Progenitor cell of endocrine pancreas (in vitro differentiated cells): ENCODE results near the gene NHLH2. TPM values are rescaled to one million over a fixed set of nuclear protein-coding genes. Genes with fewer than 3 reads are reported as not detected.

Experiments used
- DNase-seq: peaks from one replicate; pipeline ENCODE4 v3.0.0; 2021; ENCODE audit warnings: low spot score; ENCODE audit not compliant: unreplicated experiment
- H3K27ac Mint-ChIP-seq: 2 replicates; pipeline ENCODE4 v1.8.0; 2021; ENCODE audit warnings: mild to moderate bottlenecking, moderate library complexity, mixed read lengths
- H3K27me3 Mint-ChIP-seq: 2 replicates; pipeline ENCODE4 v1.8.0; 2021; ENCODE audit warnings: mixed read lengths
- H3K36me3 Mint-ChIP-seq: 2 replicates; pipeline ENCODE4 v1.8.0; 2022; ENCODE audit warnings: mixed read lengths; ENCODE audit not compliant: insufficient read depth
- H3K4me1 Mint-ChIP-seq: 2 replicates; pipeline ENCODE4 v1.8.0; 2021; ENCODE audit warnings: low read depth, mixed read lengths
- H3K4me3 Mint-ChIP-seq: 2 replicates; pipeline ENCODE4 v1.8.0; 2021; ENCODE audit warnings: low read depth, mild to moderate bottlenecking, moderate library complexity, mixed read lengths
- H3K9me3 Mint-ChIP-seq: 2 replicates; pipeline ENCODE4 v1.8.0; 2021; ENCODE audit warnings: low read depth, mixed read lengths
- CTCF ChIP-seq: fragments of 200-600 bp; sonication (generic); IDR thresholded peaks from one replicate; pipeline ENCODE4 v1.5.0; 2021; ENCODE audit warnings: antibody characterized with exemption, mild to moderate bottlenecking; ENCODE audit not compliant: unreplicated experiment
- long read RNA-seq: library from polyadenylated mRNA; unstranded; transcript quantifications from one replicate; pipeline ENCODE4 v2.0.0, GENCODE V29; 2020
- total RNA-seq: library from RNA; stranded (reverse); gene quantifications from 2 replicates; pipeline ENCODE4 v1.2.1, GENCODE V29; 2021

The NHLH2 gene
- total RNA-seq: 0.20 and 0.29 TPM in 2 replicates
- long read RNA-seq: 0 reads

- TF ChIP-seq CTCF: no peak
- no peak for DNase-seq
- H3K27me3 Mint-ChIP-seq: peaks cover 63% of the 10 kb centered on the region
- no peaks in the 10 kb centered on the region for H3K9me3 Mint-ChIP-seq
- no peak within 1 kb of the TSS for H3K27ac Mint-ChIP-seq
- H3K4me3 Mint-ChIP-seq: no peak within 1 kb of the TSS
- peaks cover 5% of the 10 kb centered on the region for H3K4me1 Mint-ChIP-seq
- H3K36me3 Mint-ChIP-seq: no peaks in the 10 kb centered on the region
Observed at GRCh38 chr1:115840605-115841460, at the start of gene NHLH2. NHLH2 (minus strand) TSS chr1:115841126; CDS start chr1:115838372, 2,754 bp downstream.

- H3K27ac Mint-ChIP-seq: no peak overlapping the region
- H3K4me1 Mint-ChIP-seq: peaks cover 9% of the 10 kb centered on the region
- H3K9me3 Mint-ChIP-seq: no peaks in the 10 kb centered on the region
- H3K27me3 Mint-ChIP-seq: no peaks in the 10 kb centered on the region
- no peak overlapping the region for H3K4me3 Mint-ChIP-seq
- no peaks in the 10 kb centered on the region for H3K36me3 Mint-ChIP-seq
- no peak for TF ChIP-seq CTCF
- no peak for DNase-seq
Observed at GRCh38 chr1:115890580-115890979, 49.7 kb upstream of the NHLH2 start.

- Mint-ChIP-seq H3K9me3 (no peaks in the 10 kb centered on the region), H3K4me1 (peaks cover 9% of the 10 kb centered on the region), H3K27me3 (no peaks in the 10 kb centered on the region), H3K27ac (no peak overlapping the region), H3K36me3 (no peaks in the 10 kb centered on the region), H3K4me3 (no peak overlapping the region)
- DNase-seq: no peak
- TF ChIP-seq CTCF: no peak
Observed at GRCh38 chr1:115888976-115889375, 48.0 kb upstream of the NHLH2 start.

- DNase-seq: no peak
- Mint-ChIP-seq H3K4me3 (no peak overlapping the region), H3K9me3 (no peaks in the 10 kb centered on the region), H3K27me3 (peaks cover 9% of the 10 kb centered on the region), H3K36me3 (no peaks in the 10 kb centered on the region), H3K27ac (no peak overlapping the region), H3K4me1 (peaks cover 1% of the 10 kb centered on the region)
- TF ChIP-seq CTCF: no peak
Observed at GRCh38 chr1:115882913-115883902, 42.3 kb upstream of the NHLH2 start.
